Measurements from ENCODE around the gene KDM4C.
A peak's percentile ranks its signal among the peaks of the same experiment; 100 is the strongest.
"Not testable (repeated sequence)": the region's sequence is repeated elsewhere in the genome, so short reads cannot be mapped to it uniquely, and the experiment has no call there.

The KDM4C gene

DNA sequence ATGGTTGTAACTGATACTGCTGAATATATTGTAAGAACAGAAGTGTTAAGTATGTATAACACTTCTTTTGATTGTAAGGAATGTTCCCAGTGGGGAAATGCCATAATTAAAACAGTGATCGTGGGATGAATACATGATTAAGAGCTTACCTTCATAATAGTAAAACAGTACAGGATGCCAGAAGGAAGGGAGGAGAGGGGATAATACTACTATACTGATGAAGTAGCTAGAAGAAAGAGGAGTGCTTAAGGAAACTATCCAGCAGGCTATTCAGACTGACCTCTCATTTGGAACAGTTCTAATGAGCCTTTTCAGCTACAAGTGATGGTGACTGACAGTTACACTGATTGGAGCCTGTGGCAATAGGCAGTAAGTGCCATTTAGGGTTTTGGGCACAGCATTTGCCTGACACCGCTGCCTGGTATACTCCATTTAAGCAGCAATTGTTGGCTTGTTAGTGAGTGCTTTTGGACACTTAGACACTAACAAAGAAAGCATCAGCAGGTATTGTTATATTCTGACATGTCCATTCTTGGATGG, 33.8 kb upstream of the KDM4C start:
- Histone ChIP-seq H3K36me3 (ENCODE audit: insufficient read depth, low read length) (no peaks in the 10 kb centered on the region), H3K9me3 (ENCODE audit: low read depth, low read length) (no peaks in the 10 kb centered on the region), H3K27ac (no peak overlapping the region), H3K9ac (ENCODE audit: insufficient read length) (no peak overlapping the region), H3K4me3 (no peak overlapping the region)
- no peak for DNase-seq (ENCODE audit: low read depth, low spot score)
- no peak for TF ChIP-seq POLR2AphosphoS5 (IDR thresholded peaks at IDR 0.05; ENCODE audit: borderline replicate concordance, low read depth, low read length)
- no peak for TF ChIP-seq FOXP2 (optimal IDR thresholded peaks at IDR 0.05; ENCODE audit: control extremely low read depth, extremely low read length, insufficient read depth)
- no peak for TF ChIP-seq EZH2 (IDR thresholded peaks at IDR 0.05)

DNA sequence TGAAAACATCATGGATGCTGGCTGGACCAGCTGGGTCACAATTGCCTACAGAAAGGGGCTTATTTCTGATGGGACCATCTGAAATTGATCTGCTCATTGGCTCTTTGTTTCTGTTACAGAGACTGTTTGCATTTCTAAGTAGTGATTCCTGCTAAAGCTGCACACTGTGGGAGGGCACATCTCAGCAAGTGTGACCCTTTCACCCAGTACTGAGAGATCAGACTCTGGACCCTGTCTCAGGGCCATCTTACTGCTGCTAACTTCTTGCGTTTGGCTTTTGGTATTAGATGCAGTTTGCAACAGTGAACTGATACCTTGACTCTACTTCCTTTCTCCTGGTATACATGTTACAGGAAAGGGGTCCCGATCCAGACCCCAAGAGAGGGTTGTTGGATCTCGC, 24.5 kb upstream of the KDM4C start:
- Histone ChIP-seq H3K27ac (no peak overlapping the region), H3K36me3 (ENCODE audit: insufficient read depth, low read length) (no peaks in the 10 kb centered on the region), H3K4me3 (no peak overlapping the region), H3K9ac (ENCODE audit: insufficient read length) (no peak overlapping the region), H3K9me3 (ENCODE audit: low read depth, low read length) (no peaks in the 10 kb centered on the region)
- TF ChIP-seq POLR2AphosphoS5 (IDR thresholded peaks at IDR 0.05; ENCODE audit: borderline replicate concordance, low read depth, low read length) (no peak), FOXP2 (optimal IDR thresholded peaks at IDR 0.05; ENCODE audit: control extremely low read depth, extremely low read length, insufficient read depth) (no peak), EZH2 (IDR thresholded peaks at IDR 0.05) (no peak)
- no peak for DNase-seq (ENCODE audit: low read depth, low spot score)

DNA sequence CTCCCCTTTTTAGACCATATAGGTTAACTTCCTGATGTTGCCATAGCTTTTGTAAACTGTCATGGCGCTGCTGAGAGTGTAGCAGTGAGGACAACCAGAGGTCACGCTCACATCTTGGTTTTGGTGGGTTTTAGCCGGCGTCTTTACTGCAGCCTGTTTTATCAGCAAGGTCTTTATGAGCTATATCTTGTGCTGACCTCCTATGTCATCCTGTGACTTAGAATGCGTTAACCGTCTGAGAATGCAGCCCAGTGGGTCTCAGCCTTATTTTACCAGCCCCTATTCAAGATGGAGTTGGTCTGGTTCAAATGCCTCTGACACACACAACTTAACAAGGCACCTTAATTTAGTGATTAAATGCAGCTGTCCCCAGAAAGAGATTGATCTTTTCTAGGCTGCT, 23.9 kb upstream of the KDM4C start:
- H3K9ac ChIP-seq (ENCODE audit: insufficient read length) = no peak overlapping the region
- no peak for TF ChIP-seq FOXP2 (optimal IDR thresholded peaks at IDR 0.05; ENCODE audit: control extremely low read depth, extremely low read length, insufficient read depth)
- TF ChIP-seq POLR2AphosphoS5 (IDR thresholded peaks at IDR 0.05; ENCODE audit: borderline replicate concordance, low read depth, low read length) = no peak
- no peak for TF ChIP-seq EZH2 (IDR thresholded peaks at IDR 0.05)
- H3K36me3 ChIP-seq (ENCODE audit: insufficient read depth, low read length) = no peaks in the 10 kb centered on the region
- no peak overlapping the region for H3K27ac ChIP-seq
- DNase-seq (ENCODE audit: low read depth, low spot score) = no peak
- no peak overlapping the region for H3K4me3 ChIP-seq
- no peaks in the 10 kb centered on the region for H3K9me3 ChIP-seq (ENCODE audit: low read depth, low read length)

DNA sequence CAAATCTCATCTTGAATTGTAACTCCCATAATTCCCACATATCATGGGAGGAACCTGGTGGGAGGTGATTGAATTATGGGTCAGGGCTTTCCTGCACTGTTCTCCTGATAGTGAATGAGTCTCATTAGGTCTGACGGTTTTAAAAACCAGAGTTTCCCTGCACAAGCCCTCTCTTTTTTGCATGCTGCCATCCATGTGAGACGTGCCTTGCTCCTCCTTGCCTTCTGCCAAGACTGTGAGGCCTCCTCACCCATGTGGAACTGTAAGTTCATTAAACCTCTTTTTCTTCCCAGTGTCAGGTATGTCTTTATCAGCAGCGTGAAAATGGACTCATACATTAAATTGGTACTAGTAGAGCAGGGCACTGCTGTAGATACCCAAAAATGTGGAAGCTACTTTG, 22.4 kb upstream of the KDM4C start:
- Histone ChIP-seq H3K4me3 (no peak overlapping the region), H3K36me3 (ENCODE audit: insufficient read depth, low read length) (no peaks in the 10 kb centered on the region), H3K27ac (no peak overlapping the region), H3K9ac (ENCODE audit: insufficient read length) (no peak overlapping the region), H3K9me3 (ENCODE audit: low read depth, low read length) (no peaks in the 10 kb centered on the region)
- TF ChIP-seq EZH2 (IDR thresholded peaks at IDR 0.05) (no peak), POLR2AphosphoS5 (IDR thresholded peaks at IDR 0.05; ENCODE audit: borderline replicate concordance, low read depth, low read length) (no peak), FOXP2 (optimal IDR thresholded peaks at IDR 0.05; ENCODE audit: control extremely low read depth, extremely low read length, insufficient read depth) (no peak)
- no peak for DNase-seq (ENCODE audit: low read depth, low spot score)

DNA sequence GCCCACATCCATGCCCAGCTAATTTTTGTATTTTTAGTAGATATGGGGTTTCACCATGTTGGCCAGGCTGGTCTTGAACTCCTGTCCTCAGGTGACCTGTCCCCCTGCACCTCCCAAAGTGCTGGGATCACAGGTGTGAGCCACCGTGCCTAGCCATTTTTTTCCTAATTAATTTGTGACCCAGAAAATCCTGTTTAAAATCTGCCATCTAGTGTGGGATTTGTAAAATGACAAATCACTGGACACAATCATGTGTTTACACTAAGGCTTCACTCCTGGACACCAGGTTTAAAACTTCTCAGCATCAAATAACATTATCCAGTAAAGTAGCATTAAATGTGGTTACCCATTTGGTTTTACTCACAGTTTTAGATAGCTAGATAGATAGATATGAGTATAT, 18.6 kb upstream of the KDM4C start:
- TF ChIP-seq POLR2AphosphoS5 (IDR thresholded peaks at IDR 0.05; ENCODE audit: borderline replicate concordance, low read depth, low read length) = no peak
- no peak for TF ChIP-seq EZH2 (IDR thresholded peaks at IDR 0.05)
- TF ChIP-seq FOXP2 (optimal IDR thresholded peaks at IDR 0.05; ENCODE audit: control extremely low read depth, extremely low read length, insufficient read depth) = no peak
- no peak for DNase-seq (ENCODE audit: low read depth, low spot score)
- no peak overlapping the region for H3K4me3 ChIP-seq

DNA sequence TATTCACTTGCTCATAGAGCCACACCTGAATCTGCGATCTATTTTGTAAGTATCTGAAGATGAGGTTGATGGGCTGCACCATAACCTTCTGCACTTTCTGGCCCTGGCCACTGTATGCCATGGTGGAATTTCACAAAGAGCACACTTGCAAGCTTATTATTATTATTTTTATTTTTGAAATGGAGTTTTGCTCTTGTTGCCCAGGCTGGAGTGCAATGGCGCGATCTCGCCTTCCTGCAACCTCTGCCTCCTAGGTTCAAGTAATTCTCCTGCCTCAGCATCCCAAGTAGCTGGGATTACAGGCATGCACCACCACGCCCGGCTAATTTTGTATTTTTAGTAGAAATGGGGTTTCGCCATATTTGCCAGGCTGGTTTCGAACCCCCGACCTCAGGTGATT, 8.9 kb upstream of the KDM4C start:
- H3K4me3 ChIP-seq = not testable (repeated sequence)

More for the DNA sequence above, 18.6 kb upstream of the KDM4C start:
- H3K27ac ChIP-seq = no peak overlapping the region
- H3K36me3 ChIP-seq (ENCODE audit: insufficient read depth, low read length) = no peaks in the 10 kb centered on the region
- H3K9ac ChIP-seq (ENCODE audit: insufficient read length) = no peak overlapping the region
- H3K9me3 ChIP-seq (ENCODE audit: low read depth, low read length) = no peaks in the 10 kb centered on the region

DNA sequence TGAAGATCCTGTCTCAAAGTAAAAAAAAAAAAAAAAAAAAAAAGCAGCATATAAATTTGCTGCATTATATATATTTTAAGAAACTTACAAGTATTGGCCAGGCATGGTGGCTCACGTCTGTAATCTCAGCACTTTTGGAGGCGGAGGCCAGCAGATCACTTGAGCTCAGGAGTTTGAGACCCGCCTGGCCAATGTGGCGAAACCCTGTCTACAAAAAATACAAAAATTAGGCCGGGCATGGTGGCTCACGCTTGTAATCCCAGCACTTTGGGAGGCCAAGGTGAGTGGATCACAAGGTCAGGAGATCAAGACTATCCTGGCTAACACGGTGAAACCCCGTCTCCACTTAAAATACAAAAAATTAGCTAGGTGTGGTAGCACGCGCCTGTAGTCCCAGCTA, 2.9 kb upstream of the KDM4C start:
- not testable (repeated sequence) for H3K4me3 ChIP-seq; H3K27ac ChIP-seq; H3K36me3 ChIP-seq (ENCODE audit: insufficient read depth, low read length); DNase-seq (ENCODE audit: low read depth, low spot score); H3K9ac ChIP-seq (ENCODE audit: insufficient read length); H3K9me3 ChIP-seq (ENCODE audit: low read depth, low read length)

More for the DNA sequence above, 8.9 kb upstream of the KDM4C start:
- not testable (repeated sequence) for H3K9me3 ChIP-seq (ENCODE audit: low read depth, low read length); H3K36me3 ChIP-seq (ENCODE audit: insufficient read depth, low read length); H3K9ac ChIP-seq (ENCODE audit: insufficient read length); DNase-seq (ENCODE audit: low read depth, low spot score); H3K27ac ChIP-seq

DNA sequence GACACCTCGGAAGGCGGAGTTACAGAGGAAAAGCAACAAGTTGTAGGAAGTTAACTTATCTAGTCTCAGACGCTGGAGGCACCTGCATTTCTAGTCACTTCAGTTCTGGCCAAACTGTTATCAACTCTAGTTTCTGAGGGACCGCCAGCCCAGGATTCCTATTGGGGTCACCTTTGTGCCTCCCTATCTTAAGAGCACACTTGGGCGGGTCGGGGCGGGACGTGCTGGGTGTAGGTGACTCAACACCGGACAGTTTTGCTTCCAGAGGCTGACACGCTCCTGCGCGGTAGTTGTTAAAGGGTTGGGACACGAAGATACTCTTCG, 679 bp upstream of the KDM4C start:
- Histone ChIP-seq H3K36me3 (ENCODE audit: insufficient read depth, low read length) (no peaks in the 10 kb centered on the region), H3K9ac (ENCODE audit: insufficient read length) (peak overlapping the region; percentile 81), H3K4me3 (peak overlapping the region; percentile 97), H3K9me3 (ENCODE audit: low read depth, low read length) (no peaks in the 10 kb centered on the region), H3K27ac (peak overlapping the region; percentile 88)
- no peak for DNase-seq (ENCODE audit: low read depth, low spot score)
- no peak for TF ChIP-seq EZH2 (IDR thresholded peaks at IDR 0.05)
- no peak for TF ChIP-seq FOXP2 (optimal IDR thresholded peaks at IDR 0.05; ENCODE audit: control extremely low read depth, extremely low read length, insufficient read depth)
- TF ChIP-seq POLR2AphosphoS5 (IDR thresholded peaks at IDR 0.05; ENCODE audit: borderline replicate concordance, low read depth, low read length) = no peak

DNA sequence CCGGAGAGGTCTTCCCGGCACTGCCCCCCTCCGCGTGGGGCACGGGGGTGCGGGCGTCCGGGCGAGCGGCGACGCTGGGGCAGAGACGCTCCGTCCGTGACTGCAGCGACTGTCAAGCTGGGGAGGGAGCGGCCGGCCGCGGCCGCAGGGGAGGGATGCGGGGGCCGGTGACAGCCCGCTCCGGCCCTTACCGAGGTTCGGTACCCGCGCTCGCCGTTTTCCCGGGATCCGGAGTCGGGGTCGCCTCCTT, 400 bp downstream of the KDM4C start:
- H3K36me3 ChIP-seq (ENCODE audit: insufficient read depth, low read length) = no peaks in the 10 kb centered on the region
- DNase-seq (ENCODE audit: low read depth, low spot score) = no peak
- no peaks in the 10 kb centered on the region for H3K9me3 ChIP-seq (ENCODE audit: low read depth, low read length)
- TF ChIP-seq FOXP2 (optimal IDR thresholded peaks at IDR 0.05; ENCODE audit: control extremely low read depth, extremely low read length, insufficient read depth) = no peak
- no peak for TF ChIP-seq EZH2 (IDR thresholded peaks at IDR 0.05)
- TF ChIP-seq POLR2AphosphoS5 (IDR thresholded peaks at IDR 0.05; ENCODE audit: borderline replicate concordance, low read depth, low read length) = no peak
- peak overlapping the region; percentile 75 for H3K9ac ChIP-seq (ENCODE audit: insufficient read length)
- no peak overlapping the region for H3K27ac ChIP-seq
- H3K4me3 ChIP-seq = peak overlapping the region; percentile 97

Data from SK-N-MC (cell line).